ENCODE results near the gene GATB. TPM values are rescaled to one million over a fixed set of nuclear protein-coding genes. Genes with fewer than 3 reads are reported as not detected.

Gene GATB
- total and polyA plus RNA-seq, 2 experiments from 2014 or later, result 17.7 to 18.9 TPM

GRCh38 chr4:151711646-151712045, 49.2 kb downstream of the GATB start:
- Histone ChIP-seq H3K27ac (ENCODE audit: low read depth) (no peak overlapping the region), H4K20me1 (replicated peaks; ENCODE audit: insufficient read depth) (no peaks in the 10 kb centered on the region; the same call in 1 of the 2 replicates), H3K79me2 (replicated peaks; ENCODE audit: insufficient read depth) (no peaks in the 10 kb centered on the region), H2AFZ (no peak overlapping the region), H3K36me3 (ENCODE audit: insufficient read depth) (no peaks in the 10 kb centered on the region), H3K4me1 (ENCODE audit: insufficient read depth) (no peaks in the 10 kb centered on the region), H3K9me2 (ENCODE audit: insufficient read depth) (no peaks in the 10 kb centered on the region), H3K4me2 (no peak overlapping the region), H3K27me3 (ENCODE audit: insufficient read depth) (no peaks in the 10 kb centered on the region), H3F3A (replicated peaks; ENCODE audit: low read depth) (no peaks in the 10 kb centered on the region), H3K4me3 (no peak overlapping the region)
- peaks cover 4% of the 10 kb centered on the region; the same call in 2 of the 3 replicates for H3K36me3 Mint-ChIP-seq (ENCODE audit: low read depth)
- H3K9me3 Mint-ChIP-seq, result no peaks in the 10 kb centered on the region
- no peaks in the 10 kb centered on the region for H3K4me1 Mint-ChIP-seq
- H3K4me3 Mint-ChIP-seq, result no peak overlapping the region
- H3K27ac Mint-ChIP-seq, result no peak overlapping the region
- no peak for ATAC-seq
- TF ChIP-seq CTCF (conservative IDR thresholded peaks at IDR 0.05; ENCODE audit: low read depth in 2 of 2) (no peak), CREB1 (CRISPR knock-in tag; IDR thresholded peaks at IDR 0.05; ENCODE audit: low read depth) (no peak), NANOG (IDR thresholded peaks at IDR 0.05; ENCODE audit: borderline replicate concordance) (no peak), ETS1 (IDR thresholded peaks at IDR 0.05) (no peak), JUNB (IDR thresholded peaks at IDR 0.05; ENCODE audit: unreplicated experiment) (no peak), REST (IDR thresholded peaks at IDR 0.05; ENCODE audit: unreplicated experiment) (no peak), STAT1 (IDR thresholded peaks at IDR 0.05; ENCODE audit: unreplicated experiment) (no peak), ZNF114 (CRISPR knock-in tag; IDR thresholded peaks at IDR 0.05) (no peak), ZNF462 (CRISPR knock-in tag; IDR thresholded peaks at IDR 0.05) (no peak), EZH2 (IDR thresholded peaks at IDR 0.05; ENCODE audit: low read depth, unreplicated experiment) (no peak), POLR2AphosphoS5 (IDR thresholded peaks at IDR 0.05; ENCODE audit: low read depth) (no peak)
- DNase-seq (ENCODE audit: low spot score), result no peak
- no peaks in the 10 kb centered on the region for H3K27me3 Mint-ChIP-seq (ENCODE audit: insufficient read depth, low read depth, poor library complexity)
